HEK293 (cell line): ENCODE data around the gene REX1BD.

ENCODE experiments used
- CTCF ChIA-PET: fragments of 350-600 bp; formaldehyde crosslinking; extraction: SDS; loops from one replicate; lab custom pipeline; 2021; ENCODE audit warnings: antibody characterized with exemption; lab: Yijun Ruan, JAX
- POLR2A ChIA-PET: fragments of 300-600 bp; formaldehyde crosslinking; extraction: SDS; loops from one replicate; lab custom pipeline; 2020; ENCODE audit warnings: antibody characterized with exemption, inconsistent platforms; lab: Yijun Ruan, JAX
- H3K27ac ChIP-seq: fragments of 200-500 bp; sonication (Bioruptor generic); 2 replicates; pipeline ENCODE4 v1.5.1; 2014; ENCODE audit warnings: low read depth, low read length, control low read depth, inconsistent platforms; ENCODE audit errors: extremely low read depth
- H3K36me3 ChIP-seq, 2 experiments: fragments of 200-500 bp in 1 of 2; sonication (Bioruptor generic) in 1 of 2; 1 replicate in 1 of 2; 2 replicates in 1 of 2; pipeline ENCODE4 v1.5.1; 2014 to 2017; ENCODE audit warnings: inconsistent platforms in 2 of 2, low read length in 2 of 2; ENCODE audit not compliant: control insufficient read depth in 2 of 2, insufficient read depth in 1 of 2
- H3K4me1 ChIP-seq: fragments of 200-500 bp; sonication (Bioruptor generic); 2 replicates; pipeline ENCODE4 v1.5.1; 2014; ENCODE audit warnings: mild to moderate bottlenecking, low read length, inconsistent platforms; ENCODE audit not compliant: control insufficient read depth, insufficient read depth
- H3K4me3 ChIP-seq: 2 replicates; pipeline ENCODE4 v1.5.1; 2011; ENCODE audit warnings: low read depth, mild to moderate bottlenecking, control low read depth, low read length, moderate library complexity
- H3K9me3 ChIP-seq: fragments of 200-500 bp; sonication (Bioruptor generic); 2 replicates; pipeline ENCODE4 v1.5.1; 2014; ENCODE audit warnings: low read depth, low read length, inconsistent platforms; ENCODE audit not compliant: control insufficient read depth, insufficient read depth
- GLI2 ChIP-seq: fragments of 450-650 bp; formaldehyde crosslinking; IDR thresholded peaks from 2 replicates; pipeline ENCODE4; 2017; ENCODE audit warnings: missing biosample characterization, missing genetic modification characterization, low read depth, borderline replicate concordance
- GLIS2 ChIP-seq: fragments of 450-650 bp; formaldehyde crosslinking; IDR thresholded peaks from 2 replicates; pipeline ENCODE4 v1.5.1; 2016; ENCODE audit warnings: missing biosample characterization, missing genetic modification characterization
- KLF16 ChIP-seq: fragments of 450-650 bp; formaldehyde crosslinking; IDR thresholded peaks from 2 replicates; pipeline ENCODE4 v1.5.1; 2017; ENCODE audit warnings: missing biosample characterization, missing genetic modification characterization
- PATZ1 ChIP-seq: fragments of 450-650 bp; formaldehyde crosslinking; IDR thresholded peaks from 2 replicates; pipeline ENCODE4 v1.5.1; 2016; ENCODE audit warnings: missing biosample characterization, missing genetic modification characterization
- TSHZ1 ChIP-seq: fragments of 450-650 bp; formaldehyde crosslinking; IDR thresholded peaks from 2 replicates; pipeline ENCODE4 v1.5.1; 2016; ENCODE audit warnings: missing biosample characterization, missing genetic modification characterization, borderline replicate concordance
- ZBTB17 ChIP-seq: fragments of 450-650 bp; formaldehyde crosslinking; IDR thresholded peaks from 2 replicates; pipeline ENCODE4 v1.5.1; 2016; ENCODE audit warnings: missing biosample characterization, missing genetic modification characterization
- ZBTB20 ChIP-seq: fragments of 450-650 bp; formaldehyde crosslinking; IDR thresholded peaks from 2 replicates; pipeline ENCODE4 v1.5.1; 2016; ENCODE audit warnings: missing biosample characterization, missing genetic modification characterization
- ZNF175 ChIP-seq: fragments of 450-650 bp; formaldehyde crosslinking; IDR thresholded peaks from 2 replicates; pipeline ENCODE4 v1.5.1; 2016; ENCODE audit warnings: missing biosample characterization, missing genetic modification characterization
- ZNF324 ChIP-seq: fragments of 450-650 bp; formaldehyde crosslinking; IDR thresholded peaks from 2 replicates; pipeline ENCODE4 v1.5.1; 2016; ENCODE audit warnings: missing biosample characterization, missing genetic modification characterization
- ZNF362 ChIP-seq: fragments of 450-650 bp; formaldehyde crosslinking; IDR thresholded peaks from 2 replicates; pipeline ENCODE4 v1.5.1; 2016; ENCODE audit warnings: missing biosample characterization, missing genetic modification characterization
- ZNF423 ChIP-seq: fragments of 450-650 bp; formaldehyde crosslinking; IDR thresholded peaks from 2 replicates; pipeline ENCODE4 v1.5.1; 2016; ENCODE audit warnings: missing biosample characterization, missing genetic modification characterization
- ZNF660 ChIP-seq: fragments of 450-650 bp; IDR thresholded peaks from 2 replicates; pipeline ENCODE4 v1.5.1; 2018; ENCODE audit warnings: missing biosample characterization, mild to moderate bottlenecking, missing genetic modification characterization
- ZNF664 ChIP-seq: fragments of 450-650 bp; formaldehyde crosslinking; IDR thresholded peaks from 2 replicates; pipeline ENCODE4 v1.5.1; 2016; ENCODE audit warnings: missing biosample characterization, missing genetic modification characterization
- ZNF785 ChIP-seq: fragments of 450-650 bp; formaldehyde crosslinking; IDR thresholded peaks from 2 replicates; pipeline ENCODE4 v1.5.1; 2016; ENCODE audit warnings: missing biosample characterization, missing genetic modification characterization
- TF ChIP-seq, protein P1 (sequence below): IDR thresholded peaks from 2 replicates; pipeline ENCODE4 v1.6.1; 2011; ENCODE audit warnings: mild to moderate bottlenecking, low read depth, low read length, borderline replicate concordance
- TF ChIP-seq, protein P2 (sequence below): fragments of 450-650 bp; formaldehyde crosslinking; IDR thresholded peaks from 2 replicates; pipeline ENCODE4 v1.5.1; 2016; ENCODE audit warnings: missing biosample characterization, missing genetic modification characterization
- TF ChIP-seq, protein P3 (sequence below): fragments of 450-650 bp; formaldehyde crosslinking; IDR thresholded peaks from 2 replicates; pipeline ENCODE4 v1.5.1; 2016; ENCODE audit warnings: missing biosample characterization, missing genetic modification characterization

REX1BD gene

GRCh38 chr19:18543814-18544475 is 44.7 kb upstream of the REX1BD start (continued):
- no peak for TF ChIP-seq TSHZ1
- TF ChIP-seq ZNF362 (tag by site-specific recombination), result no peak
- no peak for TF ChIP-seq GLIS2

DNA sequence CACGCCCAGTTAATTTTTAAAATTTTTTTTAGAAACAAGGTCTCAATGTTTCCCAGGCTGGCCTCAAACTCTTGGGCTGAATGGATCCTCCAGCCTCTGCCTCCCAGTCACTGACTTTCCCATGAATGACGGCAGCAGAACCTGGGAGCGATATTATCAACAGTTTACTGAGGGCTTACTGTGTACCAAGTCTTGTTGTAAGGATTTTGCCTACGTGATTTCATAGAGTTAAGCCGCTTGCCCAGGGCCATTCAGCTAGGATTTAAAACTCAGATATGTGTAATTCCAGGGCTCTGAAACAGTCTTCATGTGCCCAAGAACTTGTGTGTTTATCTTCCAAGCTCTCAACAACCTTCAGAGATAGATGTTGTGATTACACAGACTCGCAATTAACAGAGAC is 37.0 kb upstream of the REX1BD start:
- no peaks in the 10 kb centered on the region for H3K9me3 ChIP-seq
- TF ChIP-seq GLI2 (tag by site-specific recombination) (no peak), ZBTB17 (tag by site-specific recombination) (no peak), PATZ1 (no peak), ZNF423 (tag by site-specific recombination) (no peak), ZNF660 (tag by site-specific recombination) (no peak), ZNF175 (tag by site-specific recombination) (no peak), ZNF664 (tag by site-specific recombination) (no peak)
- TF ChIP-seq, protein P1, sequence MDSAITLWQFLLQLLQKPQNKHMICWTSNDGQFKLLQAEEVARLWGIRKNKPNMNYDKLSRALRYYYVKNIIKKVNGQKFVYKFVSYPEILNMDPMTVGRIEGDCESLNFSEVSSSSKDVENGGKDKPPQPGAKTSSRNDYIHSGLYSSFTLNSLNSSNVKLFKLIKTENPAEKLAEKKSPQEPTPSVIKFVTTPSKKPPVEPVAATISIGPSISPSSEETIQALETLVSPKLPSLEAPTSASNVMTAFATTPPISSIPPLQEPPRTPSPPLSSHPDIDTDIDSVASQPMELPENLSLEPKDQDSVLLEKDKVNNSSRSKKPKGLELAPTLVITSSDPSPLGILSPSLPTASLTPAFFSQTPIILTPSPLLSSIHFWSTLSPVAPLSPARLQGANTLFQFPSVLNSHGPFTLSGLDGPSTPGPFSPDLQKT, result no peak
- no peak overlapping the region for H3K27ac ChIP-seq
- ChIA-PET POLR2A (interaction anchor here (0.7 kb wide), 2 partner anchors 41 to 283 kb away, joined by 3 to 4 read pairs; no protein-coding TSS in a partner anchor), CTCF (interaction anchor here (0.6 to 1.3 kb wide), 3 partner anchors 16 to 202 kb away, joined by 3 to 8 read pairs (median 5); no protein-coding TSS in a partner anchor)
- H3K36me3 ChIP-seq, result no peaks in the 10 kb centered on the region
- H3K4me3 ChIP-seq, result no peak overlapping the region
- H3K4me1 ChIP-seq, result no peaks in the 10 kb centered on the region

DNA sequence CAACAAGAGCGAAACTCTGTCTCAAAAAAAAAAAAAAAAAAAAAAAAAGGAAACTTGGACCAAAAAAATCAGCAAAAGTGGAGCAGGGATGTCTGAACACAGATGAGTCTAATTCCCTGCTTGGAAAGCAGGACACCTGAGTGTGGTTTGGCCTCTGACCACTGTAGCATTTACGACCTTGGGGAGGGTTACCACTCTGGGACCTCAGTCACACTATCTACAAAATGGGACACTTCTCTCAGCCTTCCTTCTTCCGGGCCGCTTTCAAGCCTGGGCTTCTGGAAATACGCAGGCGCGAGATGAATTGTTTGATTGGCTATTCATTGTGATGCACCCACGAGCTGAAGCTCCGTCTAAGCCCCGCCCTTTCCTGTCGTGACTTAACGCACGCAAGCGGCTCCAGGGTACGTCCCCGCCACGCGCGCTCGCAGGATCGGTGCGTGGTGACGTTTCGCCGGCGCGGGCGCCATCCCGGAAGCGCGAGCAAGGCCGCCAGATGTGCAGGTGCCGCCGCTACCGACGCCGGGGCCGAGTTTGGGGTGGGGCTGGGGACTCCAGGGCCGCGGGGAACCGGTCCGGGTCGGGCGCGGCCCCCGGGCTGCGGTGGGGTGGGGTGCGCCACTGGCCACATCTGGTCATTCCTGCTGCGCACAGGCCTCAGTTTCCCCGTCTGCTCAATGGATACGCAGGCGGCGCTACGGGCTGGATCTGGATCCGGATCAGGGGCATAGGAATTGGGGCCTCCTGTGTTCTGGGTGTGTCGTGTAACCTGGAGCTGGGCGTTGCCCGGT is 31.0 kb upstream of the REX1BD start, which contains the start of gene KXD1:
TSS of gene KXD1 (plus strand) at position 460 of the 791 bp plus-strand sequence. CDS start 4,187 bp downstream, outside the sequence.
- Histone ChIP-seq H3K9me3 (no peaks in the 10 kb centered on the region), H3K27ac (peak within 1 kb of the TSS; percentile 51; the same call in 1 of the 2 replicates), H3K36me3 (peaks cover 0 to 15% of the 10 kb centered on the region in 2 experiments; a peak in 2 of 3 replicates), H3K4me3 (peak within 1 kb of the TSS; percentile 81), H3K4me1 (no peaks in the 10 kb centered on the region)
- ChIA-PET CTCF (interaction anchor here (0.6 to 2.2 kb wide), 3 partner anchors 51 to 96 kb away, joined by 3 to 9 read pairs (median 4); no protein-coding TSS in a partner anchor), POLR2A (interaction anchor here (0.5 to 4.9 kb wide), 18 partner anchors 10 to 623 kb away, joined by 3 to 62 read pairs (median 5); partner anchors contain the start of genes ELL, REX1BD and UBA52)
- TF ChIP-seq ZBTB20 (no peak; the same call in 1 of the 2 replicates), ZNF324 (tag by site-specific recombination) (peak; percentile 86; the same call in 1 of the 2 replicates), ZNF785 (tag by site-specific recombination) (peak; percentile 97), KLF16 (tag by site-specific recombination) (peak; percentile 19; the same call in 1 of the 2 replicates)
- TF ChIP-seq, protein P2, sequence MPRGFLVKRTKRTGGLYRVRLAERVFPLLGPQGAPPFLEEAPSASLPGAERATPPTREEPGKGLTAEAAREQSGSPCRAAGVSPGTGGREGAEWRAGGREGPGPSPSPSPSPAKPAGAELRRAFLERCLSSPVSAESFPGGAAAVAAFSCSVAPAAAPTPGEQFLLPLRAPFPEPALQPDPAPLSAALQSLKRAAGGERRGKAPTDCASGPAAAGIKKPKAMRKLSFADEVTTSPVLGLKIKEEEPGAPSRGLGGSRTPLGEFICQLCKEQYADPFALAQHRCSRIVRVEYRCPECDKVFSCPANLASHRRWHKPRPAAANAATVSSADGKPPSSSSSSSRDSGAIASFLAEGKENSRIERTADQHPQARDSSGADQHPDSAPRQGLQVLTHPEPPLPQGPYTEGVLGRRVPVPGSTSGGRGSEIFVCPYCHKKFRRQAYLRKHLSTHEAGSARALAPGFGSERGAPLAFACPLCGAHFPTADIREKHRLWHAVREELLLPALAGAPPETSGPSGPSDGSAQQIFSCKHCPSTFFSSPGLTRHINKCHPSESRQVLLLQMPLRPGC, result 0 out of 2 replicates have a peak, but pooled peaks have one; percentile 31
- TF ChIP-seq, protein P3, sequence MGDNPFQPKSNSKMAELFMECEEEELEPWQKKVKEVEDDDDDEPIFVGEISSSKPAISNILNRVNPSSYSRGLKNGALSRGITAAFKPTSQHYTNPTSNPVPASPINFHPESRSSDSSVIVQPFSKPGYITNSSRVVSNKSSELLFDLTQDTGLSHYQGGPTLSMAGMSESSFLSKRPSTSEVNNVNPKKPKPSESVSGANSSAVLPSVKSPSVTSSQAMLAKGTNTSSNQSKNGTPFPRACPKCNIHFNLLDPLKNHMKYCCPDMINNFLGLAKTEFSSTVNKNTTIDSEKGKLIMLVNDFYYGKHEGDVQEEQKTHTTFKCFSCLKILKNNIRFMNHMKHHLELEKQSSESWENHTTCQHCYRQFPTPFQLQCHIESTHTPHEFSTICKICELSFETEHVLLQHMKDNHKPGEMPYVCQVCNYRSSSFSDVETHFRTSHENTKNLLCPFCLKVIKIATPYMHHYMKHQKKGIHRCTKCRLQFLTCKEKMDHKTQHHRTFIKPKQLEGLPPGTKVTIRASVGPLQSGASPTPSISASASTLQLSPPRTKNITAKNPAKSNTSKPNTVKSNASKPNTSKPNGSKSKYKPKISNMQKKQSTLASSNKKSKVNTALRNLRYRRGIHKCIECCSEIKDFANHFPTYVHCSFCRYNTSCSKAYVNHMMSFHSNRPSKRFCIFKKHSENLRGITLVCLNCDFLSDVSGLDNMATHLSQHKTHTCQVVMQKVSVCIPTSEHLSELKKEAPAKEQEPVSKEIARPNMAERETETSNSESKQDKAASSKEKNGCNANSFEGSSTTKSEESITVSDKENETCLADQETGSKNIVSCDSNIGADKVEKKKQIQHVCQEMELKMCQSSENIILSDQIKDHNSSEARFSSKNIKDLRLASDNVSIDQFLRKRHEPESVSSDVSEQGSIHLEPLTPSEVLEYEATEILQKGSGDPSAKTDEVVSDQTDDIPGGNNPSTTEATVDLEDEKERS (tag by site-specific recombination), result no peak
